Activated gamma-delta T cell treated with Interleukin-2 at 50 U/mL for 16 hours (primary cell): ENCODE results near the gene HLF.

Experiments used
- DNase-seq: peaks from one replicate; pipeline ENCODE4 v3.0.0-alpha.2; 2020

HLF gene

GRCh38 chr17:55294042-55294751, 29.4 kb downstream of the HLF start:
- DNase-seq = no peak

GRCh38 chr17:55295411-55296170, 30.8 kb downstream of the HLF start:
- peak; percentile 39 for DNase-seq

- DNase-seq = no peak
These were observed 31.5 kb downstream of the HLF start for GRCh38 chr17:55296171-55296695.

GRCh38 chr17:55296699-55297098, 31.9 kb downstream of the HLF start:
- DNase-seq = no peak

GRCh38 chr17:55298111-55298730, 33.5 kb downstream of the HLF start:
- no peak for DNase-seq

GRCh38 chr17:55299162-55299838, 34.5 kb downstream of the HLF start:
- no peak for DNase-seq

- DNase-seq = no peak
These were observed 35.1 kb downstream of the HLF start for GRCh38 chr17:55299890-55300289.

- DNase-seq = no peak
These were observed 35.9 kb downstream of the HLF start for GRCh38 chr17:55300479-55301290.

GRCh38 chr17:55301521-55302406, 37.0 kb downstream of the HLF start:
- no peak for DNase-seq

GRCh38 chr17:55302407-55302787, 37.6 kb downstream of the HLF start:
- no peak for DNase-seq

GRCh38 chr17:55303008-55303493, 38.3 kb downstream of the HLF start:
- no peak for DNase-seq

GRCh38 chr17:55303701-55304145, 39.0 kb downstream of the HLF start:
- no peak for DNase-seq

GRCh38 chr17:55304171-55304859, 39.6 kb downstream of the HLF start:
- DNase-seq = no peak

GRCh38 chr17:55305321-55306087, 40.7 kb downstream of the HLF start:
- DNase-seq = no peak

GRCh38 chr17:55307879-55308278, 43.1 kb downstream of the HLF start:
- DNase-seq = no peak

GRCh38 chr17:55308613-55309391, 44.0 kb downstream of the HLF start:
- DNase-seq = no peak

GRCh38 chr17:55311767-55312375, 47.1 kb downstream of the HLF start:
- DNase-seq = no peak

GRCh38 chr17:55312852-55313251, 48.1 kb downstream of the HLF start:
- no peak for DNase-seq
